ENCODE results near the gene UGT3A1.
"Not testable (repeated sequence)": the region's sequence is repeated elsewhere in the genome, so short reads cannot be mapped to it uniquely, and the experiment has no call there.

Gene UGT3A1

DNA sequence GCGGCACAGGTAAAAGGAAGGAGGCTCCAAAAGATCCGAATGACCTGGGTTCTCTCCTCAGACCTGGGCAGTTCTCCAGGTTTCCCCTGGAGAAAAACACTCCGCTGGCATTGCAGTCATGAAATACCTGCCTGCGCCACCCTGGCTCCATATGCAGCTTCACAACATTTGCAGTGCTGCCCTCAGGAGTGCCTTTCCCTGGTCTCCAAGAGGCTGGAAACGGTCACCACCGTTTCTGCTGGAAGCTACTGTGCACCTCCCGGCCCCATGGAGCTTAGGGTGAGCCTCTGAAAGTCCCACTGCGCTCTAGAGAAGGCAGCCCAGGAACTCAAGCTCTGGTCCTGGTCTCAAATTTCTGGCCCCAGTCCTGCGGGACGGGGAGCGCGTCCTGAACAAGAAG lies 670 bp downstream of the UGT3A1 start:
- intact Hi-C loops (cut with DNase I) = no loop called here
- DNase-seq = no peak

DNA sequence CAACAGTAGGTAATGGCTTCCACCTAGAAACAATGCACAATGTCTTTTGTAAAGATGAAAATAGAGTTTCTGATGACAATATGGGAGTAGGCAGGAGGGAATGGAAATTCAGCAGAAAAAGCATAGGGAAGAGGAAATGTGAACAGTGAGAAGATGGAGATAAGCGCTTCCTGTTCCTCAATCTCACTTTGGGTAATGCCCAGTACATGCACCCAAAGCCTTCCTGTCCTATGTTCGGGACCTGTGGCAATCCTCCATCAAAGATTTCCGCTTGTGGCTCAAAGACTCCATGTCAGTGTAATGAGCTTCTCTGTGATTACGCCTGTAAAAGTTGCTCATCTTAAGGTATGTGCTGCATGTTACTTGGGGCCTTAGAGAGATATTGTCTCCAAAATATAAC lies 2.7 kb downstream of the UGT3A1 start:
- intact Hi-C loops (cut with DNase I) = no loop called here
- no peak for DNase-seq

DNA sequence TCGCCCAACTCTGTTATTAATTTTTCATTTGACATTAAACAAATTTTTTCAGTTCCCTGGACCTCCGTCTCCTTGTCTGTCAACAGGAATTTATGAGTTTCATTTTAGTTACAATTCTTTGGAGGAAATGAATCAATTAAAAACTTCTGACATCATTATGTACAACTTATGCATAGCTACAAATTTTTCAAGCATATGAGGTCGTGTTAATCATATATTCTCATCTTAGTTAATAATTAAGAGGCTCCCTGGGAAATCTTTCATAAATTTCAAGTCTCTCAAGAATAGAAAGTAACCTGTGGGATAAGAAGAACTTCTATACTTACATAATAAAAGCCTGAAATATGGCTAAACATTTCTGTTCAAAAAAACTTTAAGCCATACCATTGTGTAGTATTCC lies 3.4 kb downstream of the UGT3A1 start:
- intact Hi-C loops (cut with DNase I) = no loop called here
- DNase-seq = no peak

DNA sequence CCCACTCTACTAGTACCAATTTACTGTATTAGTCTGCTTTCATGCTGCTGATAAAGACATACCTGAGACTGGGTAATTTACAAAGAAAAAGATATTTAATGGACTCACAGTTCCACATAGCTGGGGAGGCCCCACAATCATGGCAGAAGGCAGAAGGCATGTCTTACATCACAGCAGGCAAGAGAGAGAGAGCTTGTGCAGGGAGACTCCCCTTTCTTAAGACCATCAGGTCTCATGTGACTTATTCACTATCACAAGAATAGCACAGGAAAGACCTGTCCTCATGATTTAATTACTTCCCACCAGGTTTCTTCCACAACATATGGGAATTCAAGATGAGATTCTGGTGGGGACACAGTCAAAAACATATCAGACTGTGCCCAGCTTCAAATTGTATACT lies 11.5 kb downstream of the UGT3A1 start:
- intact Hi-C loops (cut with DNase I) = no loop called here
- no peak for DNase-seq

DNA sequence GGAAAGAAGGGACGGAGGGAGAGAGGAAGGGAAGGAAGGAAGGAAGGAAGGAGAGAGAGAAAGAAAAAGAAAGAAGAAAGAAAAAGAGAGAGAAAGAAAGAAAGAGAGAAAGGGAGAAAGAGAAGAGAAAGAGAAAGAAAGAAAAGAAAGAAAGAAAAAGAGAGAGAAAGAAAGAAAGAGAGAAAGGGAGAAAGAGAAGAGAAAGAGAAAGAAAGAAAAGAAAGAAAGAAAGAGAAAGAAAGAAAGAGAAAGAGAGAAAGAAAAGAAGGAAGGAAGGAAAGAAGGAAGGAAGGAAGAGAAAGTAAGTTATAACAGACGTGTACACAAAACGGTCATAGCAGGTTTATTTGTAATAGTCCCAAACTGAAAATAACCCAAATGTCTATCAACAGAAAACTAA lies 14.3 kb downstream of the UGT3A1 start:
- DNase-seq; intact Hi-C loops (cut with DNase I): not testable (repeated sequence)

DNA sequence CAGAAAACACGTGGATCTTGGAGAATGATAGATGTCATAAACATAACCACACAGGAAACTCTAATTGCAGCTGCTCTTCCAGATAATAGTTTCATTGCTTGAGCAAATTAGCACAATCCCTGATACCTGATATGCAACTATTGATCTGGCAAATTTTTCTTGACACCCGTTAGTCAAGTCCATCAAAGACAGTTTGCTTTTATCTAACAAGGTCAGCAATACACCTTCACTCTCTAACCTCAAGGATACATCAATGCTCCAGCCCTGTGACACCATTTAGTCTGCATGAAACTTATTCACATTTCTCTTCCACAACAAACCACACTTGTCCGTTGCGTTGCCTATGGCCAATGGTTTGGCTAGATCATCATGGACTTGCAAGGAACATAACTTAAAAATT lies 16.6 kb downstream of the UGT3A1 start:
- DNase-seq = no peak
- intact Hi-C loops (cut with DNase I) = no loop called here

DNA sequence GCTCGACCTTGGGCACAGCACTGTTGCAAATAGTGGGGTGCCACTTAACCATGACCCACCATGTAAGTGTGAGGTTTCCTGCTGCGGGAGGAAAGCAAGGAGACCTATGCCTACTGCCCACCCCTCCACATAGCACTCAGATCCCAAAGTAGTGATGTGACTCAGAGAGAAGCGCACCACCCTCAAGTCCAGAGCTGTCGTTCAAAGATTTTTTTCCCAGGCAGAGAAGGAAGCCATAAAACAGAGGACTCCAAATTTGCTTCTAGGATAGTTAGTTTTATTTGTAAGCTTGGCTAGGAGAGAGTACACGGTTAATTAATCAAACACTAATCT lies 19.3 kb downstream of the UGT3A1 start:
- no peak for DNase-seq
- intact Hi-C loops (cut with DNase I) = no loop called here

DNA sequence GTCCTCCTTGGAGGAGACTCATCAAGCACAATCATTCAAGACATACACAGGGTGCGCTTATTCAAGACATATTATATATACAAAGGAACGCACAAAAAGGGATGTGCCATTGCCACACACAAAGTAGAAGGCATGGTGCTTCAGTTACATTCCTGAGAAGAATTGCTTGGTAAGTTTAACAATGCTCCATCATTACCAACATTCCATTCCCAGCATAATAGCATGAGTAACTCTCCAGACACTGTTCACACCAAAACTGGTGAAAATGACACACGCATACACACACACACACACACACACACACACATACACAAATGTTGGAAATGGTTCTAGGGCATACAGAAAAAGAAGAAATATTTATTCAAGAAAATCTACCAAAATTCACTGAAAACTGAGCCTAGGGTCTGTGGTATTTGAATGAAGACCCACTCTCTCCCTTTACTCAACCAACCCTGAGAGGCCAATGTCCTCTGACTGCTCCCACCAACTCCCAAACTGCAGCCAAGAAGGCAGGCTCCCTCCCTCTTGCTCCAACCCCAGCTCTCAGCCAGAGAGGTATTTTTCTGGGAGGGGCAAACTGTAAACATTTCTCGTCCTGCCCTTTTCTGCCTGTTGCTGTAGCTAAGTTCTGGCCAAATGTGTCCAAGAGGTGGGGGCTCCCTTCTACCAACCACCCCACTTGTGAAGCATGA lies 19.9 kb downstream of the UGT3A1 start:
- no peak for DNase-seq
- intact Hi-C loops (cut with DNase I) = no loop called here

DNA sequence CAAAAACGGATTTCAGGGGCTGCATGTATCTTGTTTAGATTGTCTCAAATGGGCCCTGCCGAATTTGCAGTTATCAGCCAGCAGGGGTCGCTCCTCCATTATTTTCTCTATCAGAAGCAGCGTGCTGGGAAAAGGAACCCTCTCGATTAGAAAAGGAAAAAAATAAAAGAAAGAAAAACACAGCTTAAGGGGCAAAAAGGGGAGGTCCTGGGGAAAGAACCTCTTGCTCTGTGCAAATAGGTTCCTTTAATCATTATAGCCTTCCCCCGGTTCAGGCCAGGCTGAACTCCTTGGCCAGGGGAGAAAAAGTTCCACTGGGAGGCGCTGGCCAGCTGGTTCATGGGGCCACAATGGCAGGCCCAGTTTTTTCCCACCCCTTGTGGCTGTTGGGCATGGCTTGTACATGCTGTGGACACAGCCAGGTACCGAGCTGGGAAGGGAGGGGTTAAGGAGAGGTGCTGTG lies 27.8 kb downstream of the UGT3A1 start:
- intact Hi-C loops (cut with DNase I) = no loop called here
- no peak for DNase-seq

DNA sequence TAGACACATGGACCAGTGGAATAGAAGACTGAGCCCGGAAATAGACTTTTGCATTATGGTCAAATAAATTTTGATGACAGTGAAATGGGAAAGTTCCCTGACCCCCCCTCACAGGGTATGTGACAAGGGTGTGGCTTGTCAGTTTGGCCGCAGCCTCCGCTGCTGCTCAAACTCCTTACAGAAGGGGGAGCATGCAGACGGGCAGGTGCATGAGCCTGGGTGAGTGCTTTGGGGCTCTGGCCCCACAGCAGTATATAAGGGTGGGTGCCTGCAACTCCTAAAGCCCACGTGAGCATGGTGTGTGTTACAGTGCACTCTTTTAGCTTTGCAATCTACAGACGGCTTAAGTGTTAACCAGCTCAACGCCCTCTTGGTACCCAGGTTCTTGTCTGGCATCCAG lies 30.9 kb downstream of the UGT3A1 start:
- intact Hi-C loops (cut with DNase I) = no loop called here
- no peak for DNase-seq

DNA sequence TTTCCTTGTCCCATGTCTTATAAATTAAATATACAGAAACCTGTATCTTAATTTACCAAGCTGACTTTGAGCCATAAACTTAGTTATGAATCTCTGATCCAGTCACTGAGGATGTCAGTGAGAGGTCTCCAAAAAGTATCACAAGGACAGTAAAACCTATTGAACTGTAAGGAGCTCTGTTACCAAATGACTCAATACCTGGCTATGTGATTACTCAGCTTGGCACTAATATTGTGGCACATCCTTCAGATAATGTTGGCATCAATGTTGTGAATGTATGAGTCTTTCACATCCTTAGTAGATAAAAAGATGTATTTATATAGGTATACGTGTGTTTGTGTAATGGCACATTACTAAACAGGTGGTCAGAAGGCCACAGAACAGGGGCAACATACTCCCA lies 34.8 kb downstream of the UGT3A1 start:
- intact Hi-C loops (cut with DNase I) = no loop called here

DNA sequence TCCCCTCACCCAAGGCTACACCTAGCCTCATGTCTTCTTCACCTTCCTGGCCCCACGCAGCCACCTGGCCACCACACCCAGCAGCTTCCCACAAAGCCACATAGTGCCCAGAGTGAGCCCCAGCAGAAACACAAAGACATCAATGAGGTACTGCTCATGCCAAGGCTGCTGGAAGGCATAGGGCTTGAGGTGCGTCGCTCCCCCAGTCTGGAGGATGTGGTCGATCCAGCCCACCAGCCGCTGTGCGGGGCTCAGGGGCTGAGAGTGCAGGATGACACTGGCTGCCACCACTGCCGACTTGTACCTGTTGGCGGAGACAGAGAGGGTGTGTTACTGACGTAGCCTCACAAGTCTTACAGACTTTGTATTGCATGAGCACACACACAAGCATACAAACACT lies 37.0 kb downstream of the UGT3A1 start:
- intact Hi-C loops (cut with DNase I) = no loop called here
- DNase-seq = no peak

More for the DNA sequence above, 34.8 kb downstream of the UGT3A1 start:
- no peak for DNase-seq

DNA sequence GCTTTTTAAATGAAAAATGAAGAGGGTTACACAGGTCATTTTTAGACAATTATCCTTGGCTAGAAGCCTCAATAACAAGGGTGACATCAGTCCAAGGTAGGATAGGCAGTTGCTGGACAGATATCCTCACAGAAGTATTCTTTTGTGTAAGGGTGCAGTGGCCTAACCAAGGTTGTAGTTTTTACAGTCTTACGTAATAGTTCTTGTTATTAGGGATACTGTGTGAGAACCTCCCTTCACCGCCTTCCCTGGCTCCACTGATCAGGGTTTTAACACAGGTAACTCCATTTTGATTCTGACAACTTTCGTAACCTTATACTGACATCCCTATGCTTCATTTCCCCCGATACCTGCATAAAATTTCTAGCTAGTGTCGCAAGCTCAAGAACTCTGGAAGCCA lies 44.1 kb downstream of the UGT3A1 start:
- intact Hi-C loops (cut with DNase I) = no loop called here
- no peak for DNase-seq

DNA sequence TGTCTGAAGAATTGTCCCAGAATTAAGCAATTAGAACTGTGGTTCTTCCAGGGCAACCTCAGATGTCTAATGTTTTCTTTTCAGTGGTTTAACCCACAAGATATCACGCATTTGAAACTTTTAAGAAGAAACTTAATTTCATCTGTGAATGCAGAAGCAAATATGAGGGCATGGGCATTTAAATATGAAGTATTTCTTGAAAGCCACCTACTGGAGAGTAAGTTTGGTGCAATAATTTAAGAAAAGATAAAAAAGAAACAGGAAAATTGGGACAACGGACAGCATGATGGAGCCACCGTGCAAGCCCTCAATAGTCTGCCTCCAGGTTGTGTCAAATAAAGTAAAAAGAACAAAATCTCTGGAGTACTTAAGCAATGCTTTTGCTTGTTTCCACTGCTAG lies 51.6 kb downstream of the UGT3A1 start:
- no peak for DNase-seq
- intact Hi-C loops (cut with DNase I) = no loop called here

DNA sequence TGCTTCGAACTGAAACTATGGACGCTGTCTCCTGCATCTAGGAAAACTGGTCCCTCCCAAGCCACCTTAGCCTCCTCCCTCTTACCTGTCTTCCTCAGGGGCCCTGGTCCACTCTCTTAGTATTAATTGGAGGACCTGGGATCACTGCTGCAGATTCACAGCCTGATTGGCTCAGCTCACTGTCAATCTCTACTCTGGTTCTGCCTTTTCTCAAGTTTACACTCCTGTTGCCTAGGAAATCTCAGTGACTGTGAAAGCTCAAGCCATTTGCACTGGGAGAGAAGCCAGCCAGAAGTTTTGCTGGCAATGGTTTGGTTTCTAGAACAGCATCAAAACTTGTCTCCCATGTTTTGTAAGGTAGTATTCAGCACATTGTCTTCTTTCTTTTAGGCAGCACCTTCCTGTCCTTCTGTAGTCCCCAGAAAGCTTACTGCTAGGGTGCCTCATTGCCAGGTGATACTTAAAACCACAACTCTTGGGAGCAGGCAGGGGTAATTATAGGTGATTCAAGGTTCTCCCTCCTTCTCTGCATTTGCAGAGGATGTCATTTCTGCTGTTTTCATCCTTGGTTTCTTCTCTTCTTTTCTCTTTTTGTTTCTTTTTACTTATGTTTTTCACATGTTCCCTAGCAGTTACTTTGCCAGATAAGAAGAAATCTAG lies 52.5 kb downstream of the UGT3A1 start, which contains the start of gene CAPSL:
Gene CAPSL, minus strand, starts transcription at position 55 of the 660 bp plus-strand sequence. CDS start 17,502 bp downstream, outside the sequence.
- intact Hi-C loops (cut with DNase I) = no loop called here
- peak in 1 of 10 donors; percentile 27 for DNase-seq

DNA sequence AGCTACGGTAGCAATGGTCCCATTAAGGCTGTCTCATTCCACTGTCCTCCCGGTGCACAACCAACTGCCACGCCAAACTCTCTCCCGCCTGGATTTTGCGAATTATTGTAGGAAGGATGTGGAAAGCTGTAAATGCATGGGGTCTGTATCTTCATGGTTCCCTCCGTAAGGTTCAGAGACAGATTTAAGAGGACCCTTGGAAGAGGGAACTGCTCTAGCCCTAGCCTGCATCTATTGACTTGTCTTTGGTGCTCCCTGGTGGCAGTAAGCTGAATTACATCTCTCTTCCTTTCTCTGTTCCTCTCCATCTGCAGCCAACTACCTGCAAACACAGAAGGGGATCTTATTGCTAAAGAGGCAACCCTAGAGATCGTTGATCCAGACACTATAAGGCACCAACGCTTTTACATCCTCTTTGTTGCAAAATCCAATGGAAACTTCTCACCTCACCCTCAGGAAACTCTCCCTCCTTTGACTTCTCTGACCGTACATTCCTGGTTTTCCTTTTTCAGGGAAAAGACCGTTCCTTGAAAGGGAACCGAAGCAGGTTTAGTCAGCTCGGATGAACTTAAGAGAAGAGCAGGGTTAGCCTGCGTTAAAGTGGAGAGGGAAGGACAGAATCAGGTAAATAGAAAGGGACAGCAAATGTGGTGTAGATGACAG lies 64.7 kb downstream of the UGT3A1 start:
- intact Hi-C loops (cut with DNase I) = no loop called here
- DNase-seq = peak in 4 of 10 donors; percentile 24 to 59 (median 48)

DNA sequence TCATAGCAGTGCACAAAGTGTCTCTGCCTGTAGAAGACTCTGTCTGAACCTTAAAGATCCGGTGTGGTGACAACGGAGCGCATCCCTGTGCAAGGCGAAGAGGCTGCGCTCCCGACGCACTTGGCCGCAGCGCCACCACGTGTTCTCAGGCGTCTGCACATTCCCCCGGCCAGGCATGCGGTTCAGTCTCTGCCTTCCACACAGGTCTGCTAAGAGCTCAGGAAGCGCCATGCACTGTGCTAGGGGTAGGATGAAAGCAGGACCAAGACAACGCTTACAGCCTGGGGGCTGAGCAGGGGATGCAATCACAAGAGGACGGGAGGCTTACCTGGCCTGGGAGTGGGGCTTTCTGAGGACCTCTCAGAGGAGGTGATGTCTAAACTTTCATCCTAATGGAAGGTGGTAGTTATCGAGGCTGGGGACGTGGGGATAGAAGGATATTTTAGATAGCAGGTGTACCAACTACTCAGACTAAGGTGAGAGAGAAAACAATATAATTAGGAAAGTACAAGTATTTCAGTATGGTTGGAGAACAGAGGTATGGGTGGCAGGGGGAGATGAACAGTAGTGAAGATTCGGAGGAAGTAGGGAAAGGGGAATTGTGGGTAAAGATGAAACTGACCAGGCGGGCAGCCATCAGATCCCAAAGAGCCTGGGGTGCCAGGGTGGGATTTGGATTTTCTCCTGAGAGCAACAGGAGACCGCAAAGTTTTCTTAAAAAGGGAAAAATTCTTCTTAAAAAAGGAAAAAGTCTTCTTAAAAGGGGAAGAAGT lies 66.1 kb downstream of the UGT3A1 start:
- intact Hi-C loops (cut with DNase I) = loop anchor here (1.0 to 2.0 kb wide), 5 partner anchors 148 to 836 kb away; no protein-coding TSS in a partner anchor
- peak; percentile 63 to 97 (median 77) for DNase-seq

DNA sequence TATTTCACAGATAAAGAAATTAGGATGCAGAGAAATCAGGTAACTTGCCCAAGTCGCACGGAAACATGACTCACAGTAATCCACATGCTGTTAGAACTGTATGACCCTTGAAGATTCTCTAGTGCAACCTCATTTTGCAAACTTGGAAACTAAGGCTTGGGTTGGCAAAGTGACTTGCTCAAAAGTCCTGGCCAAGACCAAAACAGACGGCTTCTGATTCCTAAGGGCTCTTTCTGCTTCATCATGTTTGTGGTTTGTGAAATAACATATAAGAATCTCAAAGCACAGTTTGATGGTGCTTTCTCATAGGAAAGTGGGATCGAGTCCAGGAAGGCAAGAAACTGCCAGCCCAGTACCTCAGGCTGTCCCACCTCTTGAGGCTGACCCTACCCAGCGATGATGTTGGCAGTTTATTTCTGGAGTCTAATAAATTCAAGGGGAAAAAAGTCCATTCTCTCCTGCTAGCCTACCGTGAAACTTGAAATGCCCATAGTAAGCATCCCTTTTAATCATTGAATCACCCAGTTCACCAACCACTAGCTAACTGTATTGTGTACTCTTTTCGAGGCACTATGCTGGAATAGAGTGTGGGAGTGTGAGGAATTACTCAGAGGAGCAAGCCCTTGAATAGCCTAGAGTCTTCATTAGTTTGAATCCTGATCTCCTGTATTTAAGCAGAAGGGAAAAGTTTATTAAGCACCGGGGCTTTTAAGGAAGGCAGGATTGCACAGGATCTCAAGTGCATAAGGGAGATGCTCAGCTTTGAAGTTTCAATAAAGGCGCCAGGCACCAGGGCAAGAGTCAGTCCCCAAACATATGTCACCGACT lies 66.9 kb downstream of the UGT3A1 start:
- no peak for DNase-seq
- intact Hi-C loops (cut with DNase I) = loop anchor here (2.0 kb wide), 4 partner anchors 148 to 306 kb away; no protein-coding TSS in a partner anchor

DNA sequence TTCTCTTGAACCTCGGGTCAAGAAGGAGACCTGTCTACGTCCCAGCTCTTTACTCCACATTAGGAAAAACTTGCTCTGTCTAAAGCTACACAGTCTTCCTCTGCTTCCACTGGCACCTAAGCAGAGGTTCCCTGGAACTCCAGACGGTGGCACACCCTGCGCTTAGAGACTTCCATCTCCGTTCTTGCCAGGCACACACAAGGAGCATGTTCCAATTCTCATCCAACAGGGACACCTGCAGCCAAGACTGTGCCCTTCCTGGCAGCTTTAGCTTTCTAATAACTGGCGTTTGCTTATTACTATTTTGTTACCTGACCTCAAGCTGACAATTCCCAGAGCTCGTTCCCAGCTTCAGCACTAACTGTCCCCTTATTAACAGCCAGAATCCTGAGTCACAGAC lies 68.7 kb downstream of the UGT3A1 start:
- intact Hi-C loops (cut with DNase I) = no loop called here
- DNase-seq = no peak

DNA sequence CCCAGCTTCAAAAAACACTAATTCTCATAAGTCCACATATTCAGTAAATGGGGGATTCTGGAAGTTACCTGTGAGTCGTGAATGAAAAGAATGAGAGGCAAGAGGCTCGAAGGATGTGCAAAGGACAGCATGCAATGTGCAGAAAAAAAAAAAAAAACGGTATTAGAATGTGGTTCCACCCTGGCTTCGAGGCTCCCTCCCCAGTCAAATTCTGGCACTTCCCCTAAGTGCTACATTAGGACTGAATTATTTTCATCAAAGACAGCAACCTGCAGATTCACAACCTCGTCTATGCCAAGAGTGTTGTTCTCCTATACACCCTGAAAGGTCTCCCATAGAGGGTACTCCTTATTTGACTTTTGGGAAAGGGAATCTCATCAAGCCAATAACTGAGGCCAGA lies 69.3 kb downstream of the UGT3A1 start:
- intact Hi-C loops (cut with DNase I) = no loop called here
- DNase-seq = no peak
